Measurements from ENCODE around the gene SPEG. TPM values are rescaled to one million over a fixed set of nuclear protein-coding genes. Genes with fewer than 3 reads are reported as not detected.

The SPEG gene
- total and polyA plus RNA-seq, 2 experiments from 2014 or later, result 12.6 to 32.4 TPM

DNA sequence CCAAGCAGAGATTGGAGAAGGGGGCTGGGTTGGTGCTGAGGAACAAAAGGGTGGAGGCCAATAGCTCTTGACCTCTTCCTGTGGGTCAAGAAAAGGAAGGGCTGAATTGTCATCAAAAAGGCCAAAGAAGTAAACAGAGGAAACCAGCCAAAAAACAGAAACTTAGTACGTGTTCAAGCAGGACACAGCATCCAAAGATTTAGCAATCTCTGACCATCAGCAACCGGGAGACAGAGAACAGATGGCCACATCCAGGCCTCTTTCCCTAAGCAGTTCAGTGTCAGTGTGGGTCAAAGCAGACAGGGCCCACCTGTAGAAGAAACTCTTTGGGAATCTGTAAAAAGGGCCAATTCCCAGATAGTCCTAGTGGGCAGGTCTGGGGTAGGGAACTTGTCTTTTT lies 49.8 kb upstream of the SPEG start:
- TF ChIP-seq JUNB (IDR thresholded peaks at IDR 0.05; ENCODE audit: unreplicated experiment) (no peak), NANOG (IDR thresholded peaks at IDR 0.05; ENCODE audit: borderline replicate concordance) (no peak), STAT1 (IDR thresholded peaks at IDR 0.05; ENCODE audit: unreplicated experiment) (no peak), EZH2 (IDR thresholded peaks at IDR 0.05; ENCODE audit: low read depth, unreplicated experiment) (no peak), CREB1 (CRISPR knock-in tag; IDR thresholded peaks at IDR 0.05; ENCODE audit: low read depth) (no peak), ZNF331 (CRISPR knock-in tag; IDR thresholded peaks at IDR 0.05; ENCODE audit: low read depth) (no peak), EZH2phosphoT487 (IDR thresholded peaks at IDR 0.05; ENCODE audit: unreplicated experiment) (no peak), ZNF114 (CRISPR knock-in tag; IDR thresholded peaks at IDR 0.05) (no peak), POLR2AphosphoS5 (IDR thresholded peaks at IDR 0.05; ENCODE audit: low read depth) (no peak)
- TF ChIP-seq, protein P1, sequence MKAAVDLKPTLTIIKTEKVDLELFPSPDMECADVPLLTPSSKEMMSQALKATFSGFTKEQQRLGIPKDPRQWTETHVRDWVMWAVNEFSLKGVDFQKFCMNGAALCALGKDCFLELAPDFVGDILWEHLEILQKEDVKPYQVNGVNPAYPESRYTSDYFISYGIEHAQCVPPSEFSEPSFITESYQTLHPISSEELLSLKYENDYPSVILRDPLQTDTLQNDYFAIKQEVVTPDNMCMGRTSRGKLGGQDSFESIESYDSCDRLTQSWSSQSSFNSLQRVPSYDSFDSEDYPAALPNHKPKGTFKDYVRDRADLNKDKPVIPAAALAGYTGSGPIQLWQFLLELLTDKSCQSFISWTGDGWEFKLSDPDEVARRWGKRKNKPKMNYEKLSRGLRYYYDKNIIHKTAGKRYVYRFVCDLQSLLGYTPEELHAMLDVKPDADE (IDR thresholded peaks at IDR 0.05), result no peak
- TF ChIP-seq, protein P2, sequence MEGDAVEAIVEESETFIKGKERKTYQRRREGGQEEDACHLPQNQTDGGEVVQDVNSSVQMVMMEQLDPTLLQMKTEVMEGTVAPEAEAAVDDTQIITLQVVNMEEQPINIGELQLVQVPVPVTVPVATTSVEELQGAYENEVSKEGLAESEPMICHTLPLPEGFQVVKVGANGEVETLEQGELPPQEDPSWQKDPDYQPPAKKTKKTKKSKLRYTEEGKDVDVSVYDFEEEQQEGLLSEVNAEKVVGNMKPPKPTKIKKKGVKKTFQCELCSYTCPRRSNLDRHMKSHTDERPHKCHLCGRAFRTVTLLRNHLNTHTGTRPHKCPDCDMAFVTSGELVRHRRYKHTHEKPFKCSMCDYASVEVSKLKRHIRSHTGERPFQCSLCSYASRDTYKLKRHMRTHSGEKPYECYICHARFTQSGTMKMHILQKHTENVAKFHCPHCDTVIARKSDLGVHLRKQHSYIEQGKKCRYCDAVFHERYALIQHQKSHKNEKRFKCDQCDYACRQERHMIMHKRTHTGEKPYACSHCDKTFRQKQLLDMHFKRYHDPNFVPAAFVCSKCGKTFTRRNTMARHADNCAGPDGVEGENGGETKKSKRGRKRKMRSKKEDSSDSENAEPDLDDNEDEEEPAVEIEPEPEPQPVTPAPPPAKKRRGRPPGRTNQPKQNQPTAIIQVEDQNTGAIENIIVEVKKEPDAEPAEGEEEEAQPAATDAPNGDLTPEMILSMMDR (conservative IDR thresholded peaks at IDR 0.05; ENCODE audit: low read depth in 2 of 2), result no peak
- TF ChIP-seq, protein P3, sequence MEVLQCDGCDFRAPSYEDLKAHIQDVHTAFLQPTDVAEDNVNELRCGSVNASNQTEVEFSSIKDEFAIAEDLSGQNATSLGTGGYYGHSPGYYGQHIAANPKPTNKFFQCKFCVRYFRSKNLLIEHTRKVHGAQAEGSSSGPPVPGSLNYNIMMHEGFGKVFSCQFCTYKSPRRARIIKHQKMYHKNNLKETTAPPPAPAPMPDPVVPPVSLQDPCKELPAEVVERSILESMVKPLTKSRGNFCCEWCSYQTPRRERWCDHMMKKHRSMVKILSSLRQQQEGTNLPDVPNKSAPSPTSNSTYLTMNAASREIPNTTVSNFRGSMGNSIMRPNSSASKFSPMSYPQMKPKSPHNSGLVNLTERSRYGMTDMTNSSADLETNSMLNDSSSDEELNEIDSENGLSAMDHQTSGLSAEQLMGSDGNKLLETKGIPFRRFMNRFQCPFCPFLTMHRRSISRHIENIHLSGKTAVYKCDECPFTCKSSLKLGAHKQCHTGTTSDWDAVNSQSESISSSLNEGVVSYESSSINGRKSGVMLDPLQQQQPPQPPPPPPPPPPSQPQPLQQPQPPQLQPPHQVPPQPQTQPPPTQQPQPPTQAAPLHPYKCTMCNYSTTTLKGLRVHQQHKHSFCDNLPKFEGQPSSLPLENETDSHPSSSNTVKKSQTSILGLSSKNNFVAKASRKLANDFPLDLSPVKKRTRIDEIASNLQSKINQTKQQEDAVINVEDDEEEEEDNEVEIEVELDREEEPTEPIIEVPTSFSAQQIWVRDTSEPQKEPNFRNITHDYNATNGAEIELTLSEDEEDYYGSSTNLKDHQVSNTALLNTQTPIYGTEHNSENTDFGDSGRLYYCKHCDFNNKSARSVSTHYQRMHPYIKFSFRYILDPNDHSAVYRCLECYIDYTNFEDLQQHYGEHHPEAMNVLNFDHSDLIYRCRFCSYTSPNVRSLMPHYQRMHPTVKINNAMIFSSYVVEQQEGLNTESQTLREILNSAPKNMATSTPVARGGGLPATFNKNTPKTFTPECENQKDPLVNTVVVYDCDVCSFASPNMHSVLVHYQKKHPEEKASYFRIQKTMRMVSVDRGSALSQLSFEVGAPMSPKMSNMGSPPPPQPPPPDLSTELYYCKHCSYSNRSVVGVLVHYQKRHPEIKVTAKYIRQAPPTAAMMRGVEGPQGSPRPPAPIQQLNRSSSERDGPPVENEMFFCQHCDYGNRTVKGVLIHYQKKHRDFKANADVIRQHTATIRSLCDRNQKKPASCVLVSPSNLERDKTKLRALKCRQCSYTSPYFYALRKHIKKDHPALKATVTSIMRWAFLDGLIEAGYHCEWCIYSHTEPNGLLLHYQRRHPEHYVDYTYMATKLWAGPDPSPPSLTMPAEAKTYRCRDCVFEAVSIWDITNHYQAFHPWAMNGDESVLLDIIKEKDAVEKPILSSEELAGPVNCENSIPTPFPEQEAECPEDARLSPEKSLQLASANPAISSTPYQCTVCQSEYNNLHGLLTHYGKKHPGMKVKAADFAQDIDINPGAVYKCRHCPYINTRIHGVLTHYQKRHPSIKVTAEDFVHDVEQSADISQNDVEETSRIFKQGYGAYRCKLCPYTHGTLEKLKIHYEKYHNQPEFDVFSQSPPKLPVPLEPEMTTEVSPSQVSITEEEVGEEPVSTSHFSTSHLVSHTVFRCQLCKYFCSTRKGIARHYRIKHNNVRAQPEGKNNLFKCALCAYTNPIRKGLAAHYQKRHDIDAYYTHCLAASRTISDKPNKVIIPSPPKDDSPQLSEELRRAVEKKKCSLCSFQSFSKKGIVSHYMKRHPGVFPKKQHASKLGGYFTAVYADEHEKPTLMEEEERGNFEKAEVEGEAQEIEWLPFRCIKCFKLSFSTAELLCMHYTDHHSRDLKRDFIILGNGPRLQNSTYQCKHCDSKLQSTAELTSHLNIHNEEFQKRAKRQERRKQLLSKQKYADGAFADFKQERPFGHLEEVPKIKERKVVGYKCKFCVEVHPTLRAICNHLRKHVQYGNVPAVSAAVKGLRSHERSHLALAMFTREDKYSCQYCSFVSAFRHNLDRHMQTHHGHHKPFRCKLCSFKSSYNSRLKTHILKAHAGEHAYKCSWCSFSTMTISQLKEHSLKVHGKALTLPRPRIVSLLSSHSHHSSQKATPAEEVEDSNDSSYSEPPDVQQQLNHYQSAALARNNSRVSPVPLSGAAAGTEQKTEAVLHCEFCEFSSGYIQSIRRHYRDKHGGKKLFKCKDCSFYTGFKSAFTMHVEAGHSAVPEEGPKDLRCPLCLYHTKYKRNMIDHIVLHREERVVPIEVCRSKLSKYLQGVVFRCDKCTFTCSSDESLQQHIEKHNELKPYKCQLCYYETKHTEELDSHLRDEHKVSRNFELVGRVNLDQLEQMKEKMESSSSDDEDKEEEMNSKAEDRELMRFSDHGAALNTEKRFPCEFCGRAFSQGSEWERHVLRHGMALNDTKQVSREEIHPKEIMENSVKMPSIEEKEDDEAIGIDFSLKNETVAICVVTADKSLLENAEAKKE (CRISPR knock-in tag; IDR thresholded peaks at IDR 0.05), result no peak
- TF ChIP-seq, protein P4, sequence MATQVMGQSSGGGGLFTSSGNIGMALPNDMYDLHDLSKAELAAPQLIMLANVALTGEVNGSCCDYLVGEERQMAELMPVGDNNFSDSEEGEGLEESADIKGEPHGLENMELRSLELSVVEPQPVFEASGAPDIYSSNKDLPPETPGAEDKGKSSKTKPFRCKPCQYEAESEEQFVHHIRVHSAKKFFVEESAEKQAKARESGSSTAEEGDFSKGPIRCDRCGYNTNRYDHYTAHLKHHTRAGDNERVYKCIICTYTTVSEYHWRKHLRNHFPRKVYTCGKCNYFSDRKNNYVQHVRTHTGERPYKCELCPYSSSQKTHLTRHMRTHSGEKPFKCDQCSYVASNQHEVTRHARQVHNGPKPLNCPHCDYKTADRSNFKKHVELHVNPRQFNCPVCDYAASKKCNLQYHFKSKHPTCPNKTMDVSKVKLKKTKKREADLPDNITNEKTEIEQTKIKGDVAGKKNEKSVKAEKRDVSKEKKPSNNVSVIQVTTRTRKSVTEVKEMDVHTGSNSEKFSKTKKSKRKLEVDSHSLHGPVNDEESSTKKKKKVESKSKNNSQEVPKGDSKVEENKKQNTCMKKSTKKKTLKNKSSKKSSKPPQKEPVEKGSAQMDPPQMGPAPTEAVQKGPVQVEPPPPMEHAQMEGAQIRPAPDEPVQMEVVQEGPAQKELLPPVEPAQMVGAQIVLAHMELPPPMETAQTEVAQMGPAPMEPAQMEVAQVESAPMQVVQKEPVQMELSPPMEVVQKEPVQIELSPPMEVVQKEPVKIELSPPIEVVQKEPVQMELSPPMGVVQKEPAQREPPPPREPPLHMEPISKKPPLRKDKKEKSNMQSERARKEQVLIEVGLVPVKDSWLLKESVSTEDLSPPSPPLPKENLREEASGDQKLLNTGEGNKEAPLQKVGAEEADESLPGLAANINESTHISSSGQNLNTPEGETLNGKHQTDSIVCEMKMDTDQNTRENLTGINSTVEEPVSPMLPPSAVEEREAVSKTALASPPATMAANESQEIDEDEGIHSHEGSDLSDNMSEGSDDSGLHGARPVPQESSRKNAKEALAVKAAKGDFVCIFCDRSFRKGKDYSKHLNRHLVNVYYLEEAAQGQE (IDR thresholded peaks at IDR 0.05; ENCODE audit: unreplicated experiment), result no peak
- 0 out of 2 replicates have a peak, but pooled peaks cover 4% of the 10 kb centered on the region for H3K36me3 ChIP-seq (ENCODE audit: insufficient read depth)
- no peaks in the 10 kb centered on the region for H3K9me2 ChIP-seq (ENCODE audit: insufficient read depth)
- H3K27ac Mint-ChIP-seq, result no peak overlapping the region
- no peak overlapping the region for H3K4me2 ChIP-seq
- no peaks in the 10 kb centered on the region for H3K79me2 ChIP-seq (replicated peaks; ENCODE audit: insufficient read depth)
- H2AFZ ChIP-seq, result no peak overlapping the region
- peaks cover 7% of the 10 kb centered on the region; the same call in 1 of the 2 replicates for H3F3A ChIP-seq (replicated peaks; ENCODE audit: low read depth)
- ATAC-seq, result no peak
- H3K4me1 ChIP-seq (ENCODE audit: insufficient read depth), result no peaks in the 10 kb centered on the region
- peaks cover 48% of the 10 kb centered on the region for H3K36me3 Mint-ChIP-seq (ENCODE audit: low read depth)
- H3K27me3 ChIP-seq (ENCODE audit: insufficient read depth), result no peaks in the 10 kb centered on the region
- H3K4me1 Mint-ChIP-seq, result peaks cover 7% of the 10 kb centered on the region
- H3K9me3 Mint-ChIP-seq, result no peaks in the 10 kb centered on the region
- H3K4me3 Mint-ChIP-seq, result no peak overlapping the region; the same call in 2 of the 3 replicates
- no peak overlapping the region for H3K4me3 ChIP-seq
- no peak overlapping the region for H3K27ac ChIP-seq (ENCODE audit: low read depth)
- peaks cover 4% of the 10 kb centered on the region for H3K27me3 Mint-ChIP-seq (ENCODE audit: insufficient read depth, low read depth, poor library complexity)
- DNase-seq (ENCODE audit: low spot score), result no peak
- no peaks in the 10 kb centered on the region for H4K20me1 ChIP-seq (replicated peaks; ENCODE audit: insufficient read depth)

Data from GM23338 (cell line).